ENCODE results near the gene XRCC3. TPM values are rescaled to one million over a fixed set of nuclear protein-coding genes. Genes with fewer than 3 reads are reported as not detected.

The XRCC3 gene
- total RNA-seq, 1 experiment from 2014 or later: 36.8 TPM

- ChIA-PET POLR2A (interaction anchor here (0.6 kb wide), 2 partner anchors 123 to 125 kb away, joined by 3 to 8 read pairs; no protein-coding TSS in a partner anchor), CTCF (interaction anchor here (0.5 kb wide), 1 partner anchor 631 kb away, joined by 6 read pairs; no protein-coding TSS in a partner anchor)
- Histone ChIP-seq H3K27me3 (ENCODE audit: control insufficient read depth, insufficient read depth, low read length) (no peaks in the 10 kb centered on the region), H3K4me1 (ENCODE audit: control insufficient read depth, insufficient read depth, low read length) (peaks cover 38% of the 10 kb centered on the region), H3K9me3 (ENCODE audit: control insufficient read depth, insufficient read depth, low read depth, low read length) (no peaks in the 10 kb centered on the region), H3K36me3 (ENCODE audit: control insufficient read depth, insufficient read depth, low read length) (peaks cover 2% of the 10 kb centered on the region; the same call in 1 of the 2 replicates), H3K27ac (ENCODE audit: low read length) (no peak overlapping the region), H3K4me3 (ENCODE audit: low read depth in 2 of 2, low read length in 2 of 2) (no peak overlapping the region)
- in situ Hi-C loops (cut with HindIII; ENCODE audit: low pct_unique_long_range_greater_than_20kb, low sequenced_read_pairs): no loop called here
- intact Hi-C loops (cut with micrococcal nuclease; ENCODE audit: unreplicated experiment): no loop called here
- DNase-seq (ENCODE audit: low read depth, low spot score) (no peak), ATAC-seq (peak; percentile 22)
- no TSS peak for BruUV-seq (replicated peaks)
- TF ChIP-seq REST (IDR thresholded peaks at IDR 0.05; ENCODE audit: insufficient read depth in 1 of 2, low read depth in 2 of 2, low read length in 1 of 2) (no peak), TCF7L2 (IDR thresholded peaks at IDR 0.05; ENCODE audit: low read depth, low read length) (no peak), POLR2AphosphoS5 (IDR thresholded peaks at IDR 0.05; ENCODE audit: low read depth, low read length) (no peak), CTCF (IDR thresholded peaks at IDR 0.05) (no peak), SIN3A (IDR thresholded peaks at IDR 0.05; ENCODE audit: borderline replicate concordance, insufficient read depth, low read depth, low read length) (no peak)
Measured at GRCh38 chr14:103698380-103699260, 16.6 kb downstream of the XRCC3 start.

GRCh38 chr14:103697603-103698379 is 17.5 kb downstream of the XRCC3 start:
- H3K36me3 ChIP-seq (ENCODE audit: control insufficient read depth, insufficient read depth, low read length): peaks cover 2% of the 10 kb centered on the region; the same call in 1 of the 2 replicates
- no peak overlapping the region for H3K4me3 ChIP-seq (ENCODE audit: low read depth in 2 of 2, low read length in 2 of 2)
- ATAC-seq: no peak; the same call in 1 of the 2 replicates
- no peaks in the 10 kb centered on the region for H3K27me3 ChIP-seq (ENCODE audit: control insufficient read depth, insufficient read depth, low read length)
- intact Hi-C loops (cut with micrococcal nuclease; ENCODE audit: unreplicated experiment): no loop called here
- no peak for DNase-seq (ENCODE audit: low read depth, low spot score)
- peaks cover 38% of the 10 kb centered on the region for H3K4me1 ChIP-seq (ENCODE audit: control insufficient read depth, insufficient read depth, low read length)
- H3K27ac ChIP-seq (ENCODE audit: low read length): peak overlapping the region; percentile 57; the same call in 1 of the 2 replicates
- TF ChIP-seq POLR2AphosphoS5 (IDR thresholded peaks at IDR 0.05; ENCODE audit: low read depth, low read length) (no peak; the same call in 1 of the 2 replicates), REST (IDR thresholded peaks at IDR 0.05; ENCODE audit: insufficient read depth in 1 of 2, low read depth in 2 of 2, low read length in 1 of 2) (no peak), TCF7L2 (IDR thresholded peaks at IDR 0.05; ENCODE audit: low read depth, low read length) (no peak), CTCF (IDR thresholded peaks at IDR 0.05) (no peak), SIN3A (IDR thresholded peaks at IDR 0.05; ENCODE audit: borderline replicate concordance, insufficient read depth, low read depth, low read length) (no peak)
- POLR2A ChIA-PET: interaction anchor here (0.6 kb wide), 1 partner anchor 122 kb away, joined by 3 read pairs; no protein-coding TSS in a partner anchor
- in situ Hi-C loops (cut with HindIII; ENCODE audit: low pct_unique_long_range_greater_than_20kb, low sequenced_read_pairs): no loop called here
- CTCF ChIA-PET: no interaction called here
- no peaks in the 10 kb centered on the region for H3K9me3 ChIP-seq (ENCODE audit: control insufficient read depth, insufficient read depth, low read depth, low read length)
- no TSS peak for BruUV-seq (replicated peaks)

All from Panc1 (cell line).